Stimulated activated CD4-positive, alpha-beta T cell treated with anti-CD3 and anti-CD28 coated beads, TNF-alpha, amount 100 ng/mL, for 24 hours (primary cell): Measurements from ENCODE around the gene KPNB1.
A peak's percentile ranks its signal among the peaks of the same experiment; 100 is the strongest.

ENCODE experiments used
- DNase-seq, 3 experiments: peaks; one replicate each; pipeline ENCODE4 v3.0.0-alpha.2; 2020; ENCODE audit warnings: low read depth in 3 of 3

The KPNB1 gene

DNA sequence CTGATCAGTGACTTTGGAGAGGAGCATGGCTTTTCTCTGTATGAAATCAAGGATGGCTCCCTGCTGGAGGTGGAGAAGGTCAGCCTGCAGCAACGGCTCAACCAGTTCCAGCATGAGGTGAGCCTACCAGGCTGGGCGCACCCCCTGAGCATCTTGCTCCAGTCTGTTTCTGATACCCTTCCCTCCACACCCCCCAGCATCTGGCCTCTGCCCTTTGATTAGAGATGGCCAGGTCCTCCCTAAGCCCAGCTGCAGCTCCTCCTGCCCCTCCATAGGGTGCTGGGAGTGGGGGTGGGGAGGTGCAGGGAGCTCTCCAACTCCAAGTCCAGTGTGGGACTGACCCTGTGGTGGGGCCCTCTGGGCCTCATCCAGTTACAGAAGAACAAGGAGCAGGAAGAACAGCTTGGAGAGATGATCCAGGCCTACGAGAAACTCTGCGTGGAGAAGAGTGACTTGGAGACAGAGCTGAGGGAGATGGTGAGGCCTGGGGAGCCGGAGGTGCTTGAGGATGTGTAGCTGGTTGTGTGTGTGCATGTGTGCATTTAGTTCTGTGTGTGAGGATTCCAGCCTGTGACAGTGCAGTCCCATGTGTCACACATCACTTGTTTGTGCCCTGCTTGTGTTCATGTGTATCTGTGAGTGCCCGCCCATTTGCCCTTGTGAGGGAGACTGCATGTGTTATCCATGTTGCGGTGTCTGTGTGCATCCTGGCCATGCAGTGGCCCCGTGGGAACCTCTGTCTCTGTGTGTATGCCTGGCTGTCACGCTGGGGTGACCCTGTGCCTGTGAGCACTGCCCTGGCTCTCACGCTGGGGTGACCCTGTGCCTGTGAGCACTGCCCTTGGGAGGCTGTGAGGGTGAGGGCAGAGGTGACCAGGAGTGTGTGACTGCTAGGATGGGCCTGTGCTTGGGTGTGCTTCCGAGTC lies 47.3 kb downstream of the KPNB1 start:
- DNase-seq: no peak

DNA sequence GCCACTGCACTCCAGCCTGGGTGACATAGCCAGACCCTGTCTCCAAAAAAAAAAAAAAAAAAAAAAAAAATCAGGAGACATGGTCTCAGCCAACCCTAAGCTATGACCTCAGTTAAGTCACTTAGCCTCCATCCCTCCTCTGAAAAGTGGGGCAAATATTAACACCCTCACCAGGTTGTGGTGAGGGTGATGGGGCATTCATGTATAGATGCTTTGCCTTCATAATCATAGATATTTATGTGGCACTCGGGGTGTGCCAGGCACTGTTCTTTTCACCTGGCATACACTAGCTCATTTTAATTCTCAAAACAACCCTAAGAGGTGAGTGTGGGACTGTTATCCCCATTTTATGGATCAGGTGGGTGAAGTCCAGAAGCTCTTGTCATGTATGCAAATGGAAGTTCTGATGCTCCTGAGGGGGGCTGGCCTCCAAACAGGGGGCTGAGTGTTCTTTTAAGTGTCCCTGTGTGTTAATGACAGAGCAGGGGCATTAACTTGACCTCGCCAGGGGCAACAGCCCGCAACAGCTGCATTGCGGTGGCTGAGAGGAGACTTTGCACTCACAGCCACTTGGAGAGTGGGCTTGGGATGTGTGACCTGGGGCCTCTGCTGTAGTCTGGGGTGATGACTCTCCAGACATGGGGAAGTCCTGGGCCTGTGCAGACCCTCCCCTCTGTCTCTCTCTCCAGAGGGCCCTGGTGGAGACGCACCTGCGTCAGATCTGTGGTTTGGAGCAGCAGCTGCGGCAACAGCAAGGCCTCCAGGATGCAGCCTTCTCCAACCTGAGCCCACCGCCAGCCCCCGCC lies 48.4 kb downstream of the KPNB1 start:
- no peak for DNase-seq

- DNase-seq: peak; percentile 68 to 86 (median 79)
Observed at GRCh38 chr17:47698749-47699535, 49.2 kb downstream of the KPNB1 start.

DNA sequence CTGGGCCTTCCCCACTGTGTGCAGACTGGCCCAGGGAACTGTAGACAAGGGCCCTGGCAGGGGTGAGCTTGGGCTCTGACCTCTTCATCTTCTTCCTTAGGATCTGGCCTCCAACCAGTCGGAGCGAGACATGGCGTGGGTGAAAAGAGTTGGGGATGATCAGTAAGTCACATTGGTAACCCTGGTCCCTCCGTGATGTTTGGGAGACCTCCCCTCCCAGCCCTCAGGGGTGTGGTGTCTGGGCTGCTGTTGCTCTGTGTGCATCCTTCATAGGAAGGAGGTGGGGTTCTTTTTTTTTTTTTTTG lies 49.8 kb downstream of the KPNB1 start:
- no peak for DNase-seq

DNA sequence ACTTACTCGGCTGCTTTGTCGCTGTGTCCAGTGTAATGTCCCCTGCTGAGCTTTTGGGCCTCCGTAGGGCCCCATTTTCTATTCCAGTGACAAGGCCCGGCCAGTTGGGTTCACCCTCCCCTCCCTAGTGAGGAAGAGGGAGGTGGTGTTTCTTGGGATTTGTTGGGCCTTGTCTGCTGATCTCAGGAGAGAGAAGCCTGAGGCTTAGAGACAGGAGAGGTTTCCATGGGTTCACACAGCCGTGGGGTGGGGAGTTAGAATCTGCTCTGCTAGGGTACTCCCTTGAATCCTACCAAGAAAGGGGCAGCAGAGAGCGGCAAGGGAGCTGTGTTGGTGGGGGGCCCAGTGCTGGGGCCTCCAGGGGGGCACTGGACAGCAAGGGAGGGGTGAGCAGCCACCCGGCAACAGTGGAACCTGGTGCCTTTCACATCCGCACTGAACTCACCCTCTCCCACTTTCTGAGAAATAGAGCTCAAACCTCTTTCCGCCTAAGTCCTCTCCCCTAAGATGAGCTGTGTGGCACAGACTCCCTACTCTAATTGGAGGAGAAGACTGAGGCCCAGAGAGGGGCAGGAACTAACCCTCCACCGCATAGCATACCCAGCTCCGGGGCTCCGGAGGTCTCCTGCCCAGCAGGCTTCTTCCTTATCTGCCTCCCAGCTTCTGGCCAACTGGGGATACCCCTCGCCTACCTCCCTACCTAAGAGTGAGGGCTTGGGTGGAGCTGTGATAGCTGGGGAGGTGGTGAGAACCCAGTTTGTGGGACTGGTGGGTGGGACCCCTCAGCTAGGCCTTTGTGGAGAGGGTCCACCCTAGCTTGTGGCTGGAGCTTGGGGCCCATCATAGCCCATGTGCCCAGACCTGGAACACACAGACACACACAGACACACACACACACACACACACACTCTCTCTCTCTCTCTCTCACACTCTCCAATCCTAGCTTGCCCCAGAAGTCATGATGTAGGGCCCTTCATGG lies 51.0 kb downstream of the KPNB1 start:
- DNase-seq: no peak

DNA sequence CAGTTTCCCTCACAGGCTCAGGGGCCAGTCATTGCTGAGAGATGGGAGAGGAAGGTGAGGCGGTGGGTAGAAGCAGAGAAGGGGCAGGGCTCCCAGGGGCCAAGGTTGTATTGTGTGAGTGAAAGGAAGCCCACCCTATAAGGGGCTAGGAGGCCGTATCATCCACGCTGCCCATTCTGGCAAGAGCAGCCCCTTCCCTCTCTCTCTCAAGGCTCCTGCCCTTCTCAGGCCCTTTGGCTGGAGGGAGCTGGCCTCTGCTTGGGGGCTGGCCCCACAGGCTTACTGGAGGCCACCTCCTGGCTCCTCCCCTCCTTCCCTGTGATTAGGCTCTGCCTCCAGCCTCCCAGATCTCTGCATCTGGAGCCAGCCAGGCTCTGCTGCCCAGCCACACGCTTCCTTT lies 51.9 kb downstream of the KPNB1 start:
- no peak for DNase-seq

DNA sequence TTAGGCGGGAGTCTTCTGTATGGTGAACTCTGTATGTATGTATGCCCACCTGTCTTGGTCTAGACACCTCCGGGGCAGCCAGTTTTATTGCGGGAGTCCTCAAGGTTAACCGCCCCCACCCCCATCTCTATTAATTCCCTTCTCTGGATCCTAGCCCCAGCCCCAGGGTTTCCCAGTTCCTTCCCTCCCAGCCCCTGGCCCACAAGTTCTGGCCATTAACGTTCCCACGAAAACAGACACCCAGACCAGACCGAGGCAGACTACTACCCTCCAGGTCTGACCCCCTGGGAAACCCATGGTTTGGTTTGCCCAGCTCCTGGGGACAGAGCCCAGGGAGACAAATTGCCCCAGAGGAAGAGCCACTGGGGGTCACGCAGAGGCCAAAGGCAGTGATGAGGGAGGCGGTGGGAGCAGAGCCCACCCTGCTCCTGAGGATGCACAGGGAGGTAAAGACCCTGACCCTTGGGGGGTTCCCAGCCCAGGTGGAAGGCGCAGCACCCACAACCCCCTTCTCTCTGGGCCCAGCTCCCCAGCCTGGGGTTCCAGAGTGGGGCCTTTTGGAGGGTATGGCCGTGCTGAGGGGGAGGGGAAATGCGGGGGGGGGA lies 52.8 kb downstream of the KPNB1 start:
- DNase-seq: no peak

- DNase-seq: peak in 1 of 3 experiments; percentile 57
Observed at GRCh38 chr17:47703191-47703591, 53.5 kb downstream of the KPNB1 start.

DNA sequence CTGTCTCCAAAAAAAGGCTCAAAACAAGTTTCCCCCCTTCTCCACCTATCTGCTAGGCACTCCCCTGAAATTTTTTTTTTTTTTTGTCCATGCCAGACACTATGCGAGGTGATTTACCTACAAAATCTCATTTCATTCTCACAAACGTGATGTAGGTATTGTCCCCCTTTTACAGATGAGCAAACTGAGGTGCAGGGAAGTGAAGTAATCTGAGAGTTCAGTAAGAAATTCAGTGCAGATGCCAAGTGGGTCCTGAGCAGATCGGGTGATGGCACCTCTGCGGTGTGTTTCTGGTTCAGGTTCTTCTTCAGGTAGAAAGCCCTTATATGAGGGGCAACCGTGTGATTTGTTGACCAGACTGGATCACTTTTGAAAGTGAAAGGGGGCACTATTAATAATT lies 54.0 kb downstream of the KPNB1 start:
- DNase-seq: no peak

- no peak for DNase-seq
Observed at GRCh38 chr17:47704116-47704515, 54.4 kb downstream of the KPNB1 start.

DNA sequence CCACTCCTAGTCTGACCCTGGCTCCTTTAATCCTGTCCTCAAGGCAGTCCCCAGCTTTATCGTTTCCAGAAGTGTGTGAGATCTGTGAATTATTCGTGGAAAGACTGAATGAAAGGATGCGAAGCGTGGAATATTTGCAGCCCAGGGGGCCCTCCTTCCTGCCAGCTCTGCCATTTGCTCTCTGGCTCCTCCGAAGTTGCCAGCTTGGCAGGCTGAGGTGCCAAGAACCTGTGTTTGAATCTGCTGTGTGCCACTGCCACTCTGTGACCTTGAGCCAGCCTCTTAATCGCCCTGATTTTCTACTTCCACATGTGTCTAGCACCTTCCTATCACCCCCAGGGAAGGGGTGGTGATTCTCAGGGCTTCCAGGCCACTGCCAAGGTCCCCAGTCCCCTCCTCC lies 55.0 kb downstream of the KPNB1 start:
- no peak for DNase-seq

DNA sequence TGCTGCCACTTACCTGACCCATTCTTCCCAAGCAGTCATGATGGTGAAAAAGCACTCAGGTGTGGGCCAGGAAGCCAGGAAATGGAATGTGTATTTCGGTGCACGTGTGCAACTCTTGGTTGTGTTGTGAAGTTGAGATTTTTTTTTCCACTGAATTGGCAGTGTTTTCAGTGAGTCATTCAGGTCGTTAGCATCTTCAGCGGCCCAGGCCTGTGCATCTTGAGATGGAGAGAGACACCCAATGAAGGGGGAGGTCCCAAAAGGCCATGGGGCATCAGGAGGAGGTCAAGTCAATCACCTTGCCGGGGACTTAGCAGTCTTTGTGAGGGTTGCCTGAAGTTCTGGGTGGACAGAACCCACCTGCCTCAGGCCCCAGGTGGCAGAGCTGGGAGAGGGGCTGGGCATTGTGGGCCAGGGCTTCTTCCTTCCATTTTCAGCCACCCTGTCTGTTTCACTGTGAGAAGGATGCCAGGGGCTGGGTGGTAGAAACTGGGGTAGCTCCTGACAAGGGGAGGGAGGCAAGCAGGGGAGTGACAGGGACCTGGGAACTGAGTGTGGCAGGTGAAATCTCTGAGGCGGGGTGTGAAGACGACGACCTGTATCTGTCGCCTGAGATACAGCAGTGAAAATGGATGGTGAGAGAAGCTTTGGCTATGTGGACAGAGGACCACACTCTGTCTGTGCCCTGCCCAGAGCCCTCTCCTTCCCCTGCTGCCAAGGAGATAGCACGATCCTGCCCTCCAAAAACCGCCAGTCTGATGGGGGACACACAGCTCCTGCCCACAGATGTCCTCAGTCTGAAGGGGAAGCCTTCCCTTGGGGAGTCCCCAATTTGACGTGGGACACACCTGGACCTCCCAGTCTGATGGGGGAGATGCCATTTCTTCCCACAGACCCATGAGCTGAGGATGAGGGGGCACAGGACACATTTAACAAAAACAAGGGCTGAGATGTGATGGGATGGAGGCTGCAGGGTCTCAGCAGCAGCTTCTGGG lies 56.1 kb downstream of the KPNB1 start:
- peak in 1 of 3 experiments; percentile 63 for DNase-seq

DNA sequence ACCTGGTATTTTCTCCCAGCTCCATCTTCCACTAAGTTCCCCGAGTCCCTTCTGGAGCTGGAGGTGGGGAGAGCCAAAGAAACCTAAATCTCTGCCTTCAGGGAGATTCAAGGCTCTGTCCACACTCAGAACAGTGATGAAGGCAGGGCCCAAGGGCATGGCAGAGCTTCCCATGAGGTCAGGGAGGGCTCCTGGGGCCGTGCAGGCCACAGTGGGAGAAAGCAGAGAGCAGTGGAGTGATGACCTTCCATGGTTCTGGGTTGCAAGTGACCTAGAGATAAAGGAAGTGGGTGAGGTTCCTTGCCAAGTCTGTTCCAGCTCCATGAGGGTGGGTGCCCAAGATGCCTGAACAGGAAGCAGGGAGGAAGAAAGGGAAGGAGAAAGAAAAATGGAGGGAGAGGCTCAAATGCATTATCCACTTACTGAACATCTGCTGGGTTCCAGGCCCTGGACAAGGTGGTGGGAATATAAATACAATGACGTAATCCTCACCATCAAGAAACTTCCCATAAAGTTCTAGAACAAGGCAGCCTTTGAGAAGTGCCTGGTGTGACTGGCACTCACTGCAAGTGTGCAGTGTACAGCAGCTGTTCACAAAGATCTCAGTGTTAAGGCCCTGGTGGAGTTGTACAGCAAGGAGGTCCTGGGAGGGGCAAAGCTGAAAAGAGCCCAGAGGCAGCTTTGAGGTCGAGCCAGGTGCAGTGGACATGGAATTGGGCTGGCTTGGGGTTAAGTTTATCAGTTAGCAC lies 57.5 kb downstream of the KPNB1 start:
- no peak for DNase-seq

DNA sequence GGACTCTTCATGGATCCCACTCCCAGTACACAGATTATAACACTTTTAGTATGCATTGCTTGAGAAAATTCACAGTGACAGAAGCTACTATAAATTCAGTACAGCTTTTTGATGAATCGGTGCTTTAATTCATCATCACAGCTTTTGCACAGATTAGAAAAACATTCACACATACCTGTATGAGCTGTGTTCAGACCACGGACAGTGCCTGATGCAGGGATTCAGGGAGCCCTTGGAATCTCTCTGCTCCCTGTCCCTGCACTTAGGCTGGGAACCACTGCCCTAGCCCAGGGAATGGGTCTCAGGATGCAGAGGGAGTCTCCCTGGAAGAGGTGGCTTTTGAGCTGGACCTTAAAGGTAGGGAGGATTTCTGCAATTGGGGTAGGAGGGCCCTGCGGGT lies 58.2 kb downstream of the KPNB1 start:
- DNase-seq: no peak

GRCh38 chr17:47708312-47708863 lies 58.7 kb downstream of the KPNB1 start:
- no peak for DNase-seq

DNA sequence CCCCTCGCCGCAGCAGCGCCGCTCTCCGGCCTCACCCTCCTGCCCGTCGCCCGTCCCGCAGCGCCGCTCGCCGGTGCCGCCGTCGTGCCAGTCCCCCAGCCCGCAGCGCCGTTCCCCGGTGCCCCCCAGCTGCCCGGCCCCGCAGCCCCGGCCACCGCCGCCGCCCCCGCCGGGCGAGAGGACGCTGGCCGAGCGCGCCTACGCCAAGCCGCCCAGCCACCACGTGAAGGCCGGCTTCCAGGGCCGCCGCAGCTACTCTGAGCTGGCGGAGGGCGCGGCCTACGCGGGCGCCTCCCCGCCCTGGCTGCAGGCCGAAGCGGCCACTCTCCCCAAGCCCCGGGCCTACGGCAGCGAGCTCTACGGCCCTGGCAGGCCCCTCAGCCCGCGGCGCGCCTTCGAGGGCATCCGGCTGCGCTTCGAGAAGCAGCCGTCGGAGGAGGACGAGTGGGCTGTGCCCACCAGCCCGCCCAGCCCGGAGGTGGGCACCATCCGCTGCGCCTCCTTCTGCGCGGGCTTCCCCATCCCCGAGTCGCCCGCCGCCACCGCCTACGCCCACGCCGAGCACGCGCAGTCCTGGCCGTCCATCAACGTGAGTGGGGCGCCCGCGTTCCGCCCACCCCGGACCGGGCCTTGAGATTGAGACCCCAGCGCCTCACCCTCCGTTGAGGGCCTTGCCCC lies 59.3 kb downstream of the KPNB1 start:
- DNase-seq: no peak

DNA sequence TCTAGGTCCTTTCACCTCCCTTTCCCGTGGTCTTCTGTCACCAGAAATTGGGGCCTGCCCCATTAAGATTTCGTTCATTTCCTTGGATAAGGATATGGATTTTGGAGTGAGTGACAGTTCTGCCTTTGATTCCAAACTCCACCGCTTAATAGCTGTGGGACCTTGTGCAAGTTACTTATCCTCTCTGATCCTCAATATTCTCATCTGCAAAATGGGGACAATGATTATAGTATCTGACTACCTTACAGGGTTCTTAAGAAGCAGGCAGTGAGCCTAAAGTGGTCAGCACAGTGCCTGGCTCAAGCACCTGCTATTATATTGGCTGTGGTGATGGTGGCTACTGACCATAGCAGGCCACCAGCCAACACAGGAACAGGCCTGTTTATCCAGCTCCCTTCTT lies 59.9 kb downstream of the KPNB1 start:
- DNase-seq: no peak
